BLaER1 (cell line): ENCODE results near the gene DERL3.
A peak's percentile ranks its signal among the peaks of the same experiment; 100 is the strongest.

Experiments
- H3K27ac ChIP-seq: shearing (Covaris generic); formaldehyde crosslinking; 2 replicates; pipeline ENCODE4 v1.8.1; 2022
- H3K27me3 ChIP-seq: shearing (Covaris generic); formaldehyde crosslinking; 2 replicates; pipeline ENCODE4 v1.8.1; 2022
- H3K36me3 ChIP-seq: shearing (Covaris generic); formaldehyde crosslinking; 2 replicates; pipeline ENCODE4 v1.8.1; 2022
- H3K4me1 ChIP-seq: shearing (Covaris generic); formaldehyde crosslinking; 2 replicates; pipeline ENCODE4 v1.8.1; 2022
- H3K4me2 ChIP-seq: shearing (Covaris generic); formaldehyde crosslinking; 2 replicates; pipeline ENCODE4 v1.8.1; 2022
- H3K4me3 ChIP-seq: shearing (Covaris generic); formaldehyde crosslinking; 2 replicates; pipeline ENCODE4 v1.8.1; 2022
- H3K9ac ChIP-seq: shearing (Covaris generic); formaldehyde crosslinking; 2 replicates; pipeline ENCODE4 v1.8.1; 2022
- H3K9me3 ChIP-seq: shearing (Covaris generic); formaldehyde crosslinking; 2 replicates; pipeline ENCODE4 v1.8.1; 2022
- H4K20me1 ChIP-seq: shearing (Covaris generic); formaldehyde crosslinking; 2 replicates; pipeline ENCODE4 v1.8.1; 2022
- Cebpa-rat ChIP-seq: shearing (Covaris generic); IDR thresholded peaks from 2 replicates; pipeline ENCODE4 v1.8.1; 2022

DERL3 gene

DNA sequence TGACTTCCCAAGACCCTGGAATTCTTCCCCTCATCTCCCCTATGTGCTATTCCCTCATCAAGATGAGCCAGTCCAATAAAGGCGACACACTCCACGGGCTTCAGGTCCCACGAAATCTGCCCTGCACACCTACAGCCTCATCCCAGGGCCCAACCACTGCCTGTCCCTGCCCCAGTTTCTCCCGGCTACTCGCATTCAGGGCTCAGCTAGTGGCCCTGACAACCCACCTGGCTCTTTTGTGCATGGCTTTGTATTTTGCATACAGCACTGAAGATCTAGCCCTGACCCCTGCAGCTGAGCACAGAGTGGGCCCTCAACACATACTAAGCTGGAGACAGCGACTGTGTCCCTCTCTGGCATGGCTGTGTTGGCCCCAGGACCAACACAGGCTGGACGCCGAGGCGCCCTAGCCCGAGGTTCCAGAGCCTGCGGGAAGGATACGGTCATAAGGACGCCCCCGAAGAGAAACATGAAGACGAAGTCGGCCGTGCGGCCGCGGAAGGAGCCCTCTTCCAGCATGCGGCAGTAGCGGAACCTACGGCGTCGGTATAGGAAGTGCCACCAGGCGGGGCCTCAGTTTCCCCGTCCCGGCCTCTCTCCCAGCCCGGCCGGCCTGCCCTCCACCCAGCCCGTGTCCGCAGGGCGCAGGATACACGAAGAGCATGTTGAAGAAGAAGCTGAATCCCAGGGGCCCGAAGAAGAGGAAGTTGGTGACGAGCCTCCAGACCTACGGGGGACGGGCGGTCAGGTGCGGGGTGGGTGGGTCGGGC lies 710 bp downstream of the DERL3 start:
- Histone ChIP-seq H4K20me1 (peaks cover 48% of the 10 kb centered on the region), H3K27ac (peak overlapping the region; percentile 76), H3K4me3 (peak overlapping the region; percentile 66), H3K4me2 (peak overlapping the region; percentile 97), H3K9ac (peak overlapping the region; percentile 78), H3K9me3 (no peaks in the 10 kb centered on the region), H3K36me3 (peaks cover 45% of the 10 kb centered on the region), H3K27me3 (no peaks in the 10 kb centered on the region), H3K4me1 (peaks cover 70% of the 10 kb centered on the region)
- TF ChIP-seq Cebpa-rat = no peak

DNA sequence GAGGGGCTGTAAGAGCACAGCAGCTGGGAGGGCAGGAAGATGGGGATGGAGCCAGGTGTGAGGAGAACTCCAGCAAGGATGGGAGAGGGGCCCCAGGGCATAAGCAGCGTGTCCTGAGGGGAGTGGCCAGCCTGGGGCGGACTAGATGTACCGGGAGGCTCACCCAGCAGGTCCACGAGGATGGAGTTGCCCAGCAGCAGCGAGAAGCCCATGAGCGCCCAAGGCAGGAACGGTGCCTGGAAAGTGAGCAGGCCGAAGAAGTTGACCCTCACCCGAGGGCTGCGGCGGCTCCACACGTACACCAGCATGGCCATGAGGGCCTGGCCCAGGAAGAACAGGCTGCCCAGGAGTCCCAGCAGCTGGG lies 1.3 kb downstream of the DERL3 start:
- peaks cover 64% of the 10 kb centered on the region for H3K4me1 ChIP-seq
- peak overlapping the region; percentile 97 for H3K4me2 ChIP-seq
- peaks cover 54% of the 10 kb centered on the region for H4K20me1 ChIP-seq
- H3K27me3 ChIP-seq = no peaks in the 10 kb centered on the region
- H3K4me3 ChIP-seq = peak overlapping the region; percentile 66
- peak overlapping the region; percentile 78 for H3K9ac ChIP-seq
- no peak for TF ChIP-seq Cebpa-rat
- H3K36me3 ChIP-seq = peaks cover 51% of the 10 kb centered on the region
- peak overlapping the region; percentile 76 for H3K27ac ChIP-seq
- no peaks in the 10 kb centered on the region for H3K9me3 ChIP-seq

DNA sequence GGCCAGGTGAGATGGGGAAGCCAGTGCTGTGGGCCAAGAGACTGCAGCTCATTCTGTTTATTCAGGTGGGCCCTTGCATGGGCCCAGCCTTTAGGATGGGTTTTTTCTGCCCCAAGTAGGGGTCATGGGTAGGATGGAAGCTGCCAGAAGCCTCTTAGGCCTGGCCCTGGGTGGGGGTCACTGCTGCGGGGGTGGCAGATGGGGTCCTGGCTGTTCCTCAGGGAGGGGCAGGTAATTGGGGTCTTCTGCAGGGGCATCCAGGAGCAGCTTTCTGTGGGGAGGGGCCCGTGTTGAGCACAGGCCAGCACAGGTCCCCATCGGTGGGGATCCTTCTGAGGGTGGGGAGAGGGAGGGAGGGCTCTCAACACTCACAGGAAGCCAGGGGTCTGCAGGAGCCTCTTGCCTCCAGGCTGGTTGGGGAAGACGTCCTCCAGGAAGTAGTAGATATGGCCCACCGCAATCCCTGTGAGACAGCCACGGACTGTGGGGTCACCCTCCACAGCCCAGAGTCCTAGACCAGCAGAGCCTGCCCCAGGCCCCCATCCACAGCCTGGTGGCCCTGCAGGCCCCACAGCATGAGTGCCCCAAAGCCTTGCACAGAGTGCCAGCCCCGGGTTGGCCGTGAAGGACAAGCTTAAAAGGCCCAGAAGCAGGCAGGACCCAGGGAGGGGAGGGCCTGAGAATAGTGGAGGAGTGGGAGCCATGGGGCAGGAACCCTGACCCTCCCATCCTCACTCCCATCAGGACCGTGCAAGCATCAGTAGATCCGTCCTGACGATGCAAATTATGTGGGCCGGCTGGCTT lies 1.9 kb downstream of the DERL3 start:
- Histone ChIP-seq H3K27me3 (no peaks in the 10 kb centered on the region), H3K4me3 (peak overlapping the region; percentile 66; the same call in 1 of the 2 replicates), H3K4me2 (peak overlapping the region; percentile 97), H3K4me1 (peaks cover 58% of the 10 kb centered on the region), H3K9me3 (no peaks in the 10 kb centered on the region), H3K9ac (peak overlapping the region; percentile 78), H3K27ac (peak overlapping the region; percentile 76), H3K36me3 (peaks cover 57% of the 10 kb centered on the region), H4K20me1 (peaks cover 60% of the 10 kb centered on the region)
- TF ChIP-seq Cebpa-rat = no peak

DNA sequence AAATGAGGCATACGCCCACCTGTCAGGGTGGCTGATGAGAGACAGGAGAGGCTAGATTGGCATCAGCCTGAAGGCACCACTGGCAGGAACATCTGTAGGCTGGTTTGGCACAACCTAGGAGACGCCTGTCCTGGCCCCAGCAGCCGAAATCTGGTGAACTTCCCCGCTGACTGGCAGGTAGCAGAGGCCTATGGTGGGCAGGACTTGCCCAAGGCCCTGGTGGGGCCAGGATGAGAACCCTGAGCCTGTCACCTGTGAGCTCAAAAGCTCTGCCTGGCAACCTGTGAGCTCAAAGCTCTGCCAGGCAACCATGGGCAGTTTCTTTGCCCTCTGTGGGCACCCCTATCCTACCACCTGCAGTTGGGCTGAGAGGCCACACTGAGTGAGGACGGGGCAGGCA lies 2.5 kb downstream of the DERL3 start:
- peaks cover 63% of the 10 kb centered on the region for H3K36me3 ChIP-seq
- H3K27ac ChIP-seq = peak overlapping the region; percentile 76; the same call in 1 of the 2 replicates
- H3K4me2 ChIP-seq = peak overlapping the region; percentile 97
- no peak overlapping the region for H3K4me3 ChIP-seq
- H3K27me3 ChIP-seq = no peaks in the 10 kb centered on the region
- no peaks in the 10 kb centered on the region for H3K9me3 ChIP-seq
- H4K20me1 ChIP-seq = peaks cover 66% of the 10 kb centered on the region
- TF ChIP-seq Cebpa-rat = no peak
- peak overlapping the region; percentile 78 for H3K9ac ChIP-seq
- peaks cover 52% of the 10 kb centered on the region for H3K4me1 ChIP-seq

DNA sequence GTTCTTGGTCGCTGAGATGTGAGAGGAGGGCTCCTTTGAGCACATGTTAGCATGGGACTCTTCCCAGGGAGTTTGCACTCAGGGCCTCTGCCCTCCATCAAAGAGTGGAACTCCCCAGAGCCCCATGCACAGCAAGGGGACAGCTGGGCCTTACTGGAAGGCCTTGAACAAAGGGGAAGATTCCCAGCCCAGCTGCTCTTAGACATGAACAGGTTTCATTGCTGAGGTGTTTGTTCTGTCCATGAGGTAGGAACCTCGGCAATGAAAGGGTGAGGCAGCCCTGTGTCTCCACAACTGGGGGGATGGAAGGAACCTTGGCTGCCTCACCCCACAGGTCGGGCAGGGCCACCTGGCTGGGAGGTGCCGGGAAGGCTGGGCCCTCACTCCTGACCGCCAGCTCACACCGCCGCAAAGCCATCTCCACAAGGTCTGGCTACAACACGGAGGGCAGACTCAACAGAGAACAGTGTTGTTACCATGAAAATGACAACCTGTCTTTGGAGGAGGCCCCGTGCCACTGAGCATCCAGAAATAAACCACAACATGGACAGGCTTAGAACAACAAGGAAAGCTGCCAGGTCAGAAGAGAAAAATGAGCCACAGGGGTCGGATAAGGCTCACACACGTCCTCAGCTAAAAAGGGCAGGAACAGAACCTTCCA lies 3.2 kb downstream of the DERL3 start:
- peaks cover 70% of the 10 kb centered on the region for H3K36me3 ChIP-seq
- H3K9ac ChIP-seq = peak overlapping the region; percentile 29; the same call in 1 of the 2 replicates
- no peak for TF ChIP-seq Cebpa-rat
- no peaks in the 10 kb centered on the region for H3K27me3 ChIP-seq
- peak overlapping the region; percentile 76 for H3K27ac ChIP-seq
- peaks cover 49% of the 10 kb centered on the region for H3K4me1 ChIP-seq
- peak overlapping the region; percentile 14; the same call in 1 of the 2 replicates for H3K4me2 ChIP-seq
- no peaks in the 10 kb centered on the region for H3K9me3 ChIP-seq
- no peak overlapping the region for H3K4me3 ChIP-seq
- peaks cover 73% of the 10 kb centered on the region for H4K20me1 ChIP-seq

DNA sequence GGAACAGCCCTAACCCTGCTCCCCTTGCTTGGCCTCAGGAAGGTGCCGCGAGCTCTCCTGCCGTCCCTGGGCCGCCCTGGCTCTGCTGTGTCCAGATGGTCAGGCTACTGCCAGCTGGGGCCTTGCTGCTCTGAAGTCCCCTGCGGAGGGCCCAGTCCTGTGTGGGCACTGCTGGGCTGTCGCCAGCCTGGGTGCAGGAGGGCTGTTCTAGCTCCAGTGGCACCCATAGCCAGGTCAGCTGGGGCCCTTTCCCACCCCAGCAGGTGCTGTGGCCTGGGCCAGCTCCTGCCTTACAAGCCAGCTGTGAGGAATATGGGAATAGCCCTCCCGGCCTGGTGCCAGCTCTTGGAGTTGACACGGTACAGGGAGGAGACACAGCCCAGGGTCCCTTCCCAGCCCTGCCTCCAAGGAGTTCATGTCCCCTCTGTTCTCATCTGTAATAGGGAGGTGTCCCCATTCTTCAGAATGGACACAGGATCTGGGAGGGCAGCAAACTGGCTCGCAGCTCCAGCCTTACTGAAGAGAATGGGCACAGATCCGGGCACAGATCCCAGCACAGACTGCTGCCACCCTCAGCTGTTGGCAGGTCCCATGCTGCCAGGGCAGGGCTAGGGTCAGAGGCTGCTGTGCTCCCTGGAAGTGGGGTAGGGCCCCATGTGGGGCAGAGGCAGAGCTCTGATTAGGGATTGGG lies 3.9 kb downstream of the DERL3 start:
- no peak overlapping the region for H3K4me3 ChIP-seq
- no peak for TF ChIP-seq Cebpa-rat
- peaks cover 45% of the 10 kb centered on the region for H3K4me1 ChIP-seq
- no peak overlapping the region for H3K4me2 ChIP-seq
- H3K27me3 ChIP-seq = no peaks in the 10 kb centered on the region
- peaks cover 77% of the 10 kb centered on the region for H3K36me3 ChIP-seq
- peak overlapping the region; percentile 76 for H3K27ac ChIP-seq
- peaks cover 75% of the 10 kb centered on the region for H4K20me1 ChIP-seq
- no peaks in the 10 kb centered on the region for H3K9me3 ChIP-seq
- peak overlapping the region; percentile 5; the same call in 1 of the 2 replicates for H3K9ac ChIP-seq

DNA sequence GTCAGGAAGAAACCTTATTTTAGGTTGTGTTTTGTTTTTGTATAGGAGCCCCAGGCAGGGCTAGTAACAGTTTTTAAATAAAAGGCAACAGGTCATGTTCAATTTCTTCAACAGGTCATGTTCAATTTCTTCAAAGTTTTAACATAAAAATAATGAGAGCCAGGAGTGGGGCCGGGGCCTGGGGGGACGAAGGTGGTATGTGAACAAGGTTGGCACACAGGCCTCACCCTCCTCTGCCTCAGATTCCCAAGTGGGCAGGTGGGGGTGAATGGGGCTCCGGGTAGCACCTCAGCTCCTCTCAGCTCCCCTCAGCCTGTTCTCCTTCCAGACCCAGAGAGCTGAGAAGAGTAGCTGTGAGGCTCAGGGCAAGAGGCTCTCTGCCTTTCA lies 4.4 kb downstream of the DERL3 start:
- Histone ChIP-seq H3K27me3 (no peaks in the 10 kb centered on the region), H4K20me1 (peaks cover 80% of the 10 kb centered on the region), H3K27ac (peak overlapping the region; percentile 76; the same call in 1 of the 2 replicates), H3K4me1 (peaks cover 43% of the 10 kb centered on the region), H3K4me3 (no peak overlapping the region), H3K9ac (peak overlapping the region; percentile 5; the same call in 1 of the 2 replicates), H3K9me3 (no peaks in the 10 kb centered on the region), H3K4me2 (no peak overlapping the region), H3K36me3 (peaks cover 82% of the 10 kb centered on the region)
- no peak for TF ChIP-seq Cebpa-rat

DNA sequence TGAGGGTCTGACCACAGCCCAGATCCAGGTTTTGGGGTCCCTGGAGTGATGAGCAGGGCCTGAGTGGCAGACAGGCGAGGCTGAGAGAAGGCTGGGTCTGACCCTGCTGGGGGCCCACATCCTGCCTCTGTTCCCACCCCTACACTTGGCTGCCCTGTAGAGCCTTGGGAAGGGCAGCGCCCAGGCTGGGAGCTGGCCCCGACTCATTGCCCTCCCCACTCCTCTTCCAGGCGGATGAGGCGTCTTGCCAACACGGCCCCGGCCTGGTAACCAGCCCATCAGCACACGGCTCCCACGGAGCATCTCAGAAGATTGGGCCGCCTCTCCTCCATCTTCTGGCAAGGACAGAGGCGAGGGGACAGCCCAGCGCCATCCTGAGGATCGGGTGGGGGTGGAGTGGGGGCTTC lies 4.9 kb downstream of the DERL3 start:
- H3K27me3 ChIP-seq = no peaks in the 10 kb centered on the region
- H4K20me1 ChIP-seq = peaks cover 85% of the 10 kb centered on the region
- no peak overlapping the region for H3K4me3 ChIP-seq
- peaks cover 87% of the 10 kb centered on the region for H3K36me3 ChIP-seq
- H3K4me2 ChIP-seq = no peak overlapping the region
- no peak overlapping the region for H3K9ac ChIP-seq
- no peak for TF ChIP-seq Cebpa-rat
- H3K27ac ChIP-seq = 0 out of 2 replicates have a peak overlapping the region, but pooled peaks have one; percentile 41
- no peaks in the 10 kb centered on the region for H3K9me3 ChIP-seq
- peaks cover 46% of the 10 kb centered on the region for H3K4me1 ChIP-seq
